Left lung (tissue), 10 donors: ENCODE data around the gene CTSK. TPM values are rescaled to one million over a fixed set of nuclear protein-coding genes. Genes with fewer than 3 reads are reported as not detected.
"Not testable (repeated sequence)": the region's sequence is repeated elsewhere in the genome, so short reads cannot be mapped to it uniquely, and the experiment has no call there.

Source experiments
- ATAC-seq: fragments of 200-7000 bp; cut with Tn5 transposase; one replicate; pipeline ENCODE4 v1.9.1; 2020; ENCODE audit warnings: moderate library complexity
- DNase-seq, 4 donors: peaks; one replicate each; pipeline ENCODE4 v3.0.0-alpha.2; 2013 to 2020
- H3K27ac ChIP-seq, 2 donors: fragments of 200-600 bp; sonication (generic) in 1 of 2; one replicate each; pipeline versions ENCODE4 v1.5.0 to v1.8.0; 2020 to 2021
- H3K27me3 ChIP-seq, 2 donors: fragments of 200-600 bp; sonication (generic) in 1 of 2; one replicate each; pipeline versions ENCODE4 v1.5.0 to v1.8.0; 2020 to 2021
- H3K36me3 ChIP-seq, 2 donors: fragments of 200-600 bp; sonication (generic) in 1 of 2; one replicate each; pipeline versions ENCODE4 v1.5.0 to v1.8.0; 2020 to 2021
- H3K4me1 ChIP-seq, 2 donors: fragments of 200-600 bp; one replicate each; pipeline ENCODE4 v1.8.0; 2021
- H3K4me3 ChIP-seq, 2 donors: fragments of 200-600 bp; sonication (generic) in 1 of 2; one replicate each; pipeline versions ENCODE4 v1.5.0 to v1.8.0; 2020 to 2021; ENCODE audit warnings: mild to moderate bottlenecking in 1 of 2
- H3K9me3 ChIP-seq, 2 donors: fragments of 200-600 bp; sonication (generic) in 1 of 2; one replicate each; pipeline versions ENCODE4 v1.5.0 to v1.8.0; 2020 to 2021
- intact Hi-C, 2 donors: fragments of 100-400 bp; cut with DNase I; formaldehyde crosslinking; loops; one replicate each; pipeline versions ENCODE4 v1.11.2 to v1.14.2; 2022
- polyA plus RNA-seq, 6 donors: library from polyadenylated mRNA; unstranded; fragments of 120-200 nt; gene quantifications; one replicate each; pipeline ENCODE4 v1.2.1, GENCODE V29; 2013; ENCODE audit not compliant: insufficient read length in 6 of 6
- total RNA-seq, 2 donors: library from RNA; stranded (reverse); fragmentation: NEBNext Ultra II Directional; extraction: Animal tissue kit (Norgen Biotek cat#: 25700); gene quantifications; one replicate each; pipeline ENCODE4 v1.2.1, GENCODE V29; 2021
- TF ChIP-seq, protein P1 (sequence below), 2 donors: fragments of 200-600 bp; sonication (generic) in 1 of 2; IDR thresholded peaks; one replicate each; pipeline versions ENCODE4 v1.5.0 to v1.8.0; 2021; ENCODE audit warnings: antibody characterized with exemption in 2 of 2
- donor health status: DM: no; HTN: yes; CAD: no.
- donor health status: DM: no; HTN: no; CAD: no.

CTSK gene
- total and polyA plus RNA-seq, 8 donors, result 19.9 to 54.5 (median 36.0) TPM

DNA sequence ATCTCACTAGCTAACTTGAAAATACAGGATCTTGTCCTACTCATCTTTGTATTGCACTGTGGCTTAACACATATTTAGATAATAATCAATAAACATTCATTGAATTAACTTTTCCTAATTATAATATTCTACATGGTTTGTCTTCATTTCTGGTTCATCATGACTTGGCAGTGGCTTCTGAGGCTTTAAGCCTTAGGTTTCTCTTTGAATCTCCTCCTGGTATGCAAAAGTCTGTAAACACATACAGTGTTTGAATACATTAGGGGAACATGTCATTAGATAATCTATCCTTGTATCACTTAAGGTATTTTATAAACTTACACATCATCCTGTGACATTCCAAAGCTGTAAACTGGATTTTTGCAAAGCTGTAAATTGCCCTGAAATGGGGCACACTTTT, 20.6 kb downstream of the CTSK start:
- no peaks in the 10 kb centered on the region for H3K27me3 ChIP-seq
- TF ChIP-seq, protein P1, sequence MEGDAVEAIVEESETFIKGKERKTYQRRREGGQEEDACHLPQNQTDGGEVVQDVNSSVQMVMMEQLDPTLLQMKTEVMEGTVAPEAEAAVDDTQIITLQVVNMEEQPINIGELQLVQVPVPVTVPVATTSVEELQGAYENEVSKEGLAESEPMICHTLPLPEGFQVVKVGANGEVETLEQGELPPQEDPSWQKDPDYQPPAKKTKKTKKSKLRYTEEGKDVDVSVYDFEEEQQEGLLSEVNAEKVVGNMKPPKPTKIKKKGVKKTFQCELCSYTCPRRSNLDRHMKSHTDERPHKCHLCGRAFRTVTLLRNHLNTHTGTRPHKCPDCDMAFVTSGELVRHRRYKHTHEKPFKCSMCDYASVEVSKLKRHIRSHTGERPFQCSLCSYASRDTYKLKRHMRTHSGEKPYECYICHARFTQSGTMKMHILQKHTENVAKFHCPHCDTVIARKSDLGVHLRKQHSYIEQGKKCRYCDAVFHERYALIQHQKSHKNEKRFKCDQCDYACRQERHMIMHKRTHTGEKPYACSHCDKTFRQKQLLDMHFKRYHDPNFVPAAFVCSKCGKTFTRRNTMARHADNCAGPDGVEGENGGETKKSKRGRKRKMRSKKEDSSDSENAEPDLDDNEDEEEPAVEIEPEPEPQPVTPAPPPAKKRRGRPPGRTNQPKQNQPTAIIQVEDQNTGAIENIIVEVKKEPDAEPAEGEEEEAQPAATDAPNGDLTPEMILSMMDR (IDR thresholded peaks at IDR 0.05), result no peak
- no peak overlapping the region for H3K27ac ChIP-seq
- H3K4me3 ChIP-seq, result no peak overlapping the region
- DNase-seq (no peak), ATAC-seq (no peak)
- no peaks in the 10 kb centered on the region for H3K36me3 ChIP-seq
- intact Hi-C loops, result no loop called here
- no peaks in the 10 kb centered on the region for H3K9me3 ChIP-seq
- peaks cover 0 to 54% of the 10 kb centered on the region in 2 donors for H3K4me1 ChIP-seq

DNA sequence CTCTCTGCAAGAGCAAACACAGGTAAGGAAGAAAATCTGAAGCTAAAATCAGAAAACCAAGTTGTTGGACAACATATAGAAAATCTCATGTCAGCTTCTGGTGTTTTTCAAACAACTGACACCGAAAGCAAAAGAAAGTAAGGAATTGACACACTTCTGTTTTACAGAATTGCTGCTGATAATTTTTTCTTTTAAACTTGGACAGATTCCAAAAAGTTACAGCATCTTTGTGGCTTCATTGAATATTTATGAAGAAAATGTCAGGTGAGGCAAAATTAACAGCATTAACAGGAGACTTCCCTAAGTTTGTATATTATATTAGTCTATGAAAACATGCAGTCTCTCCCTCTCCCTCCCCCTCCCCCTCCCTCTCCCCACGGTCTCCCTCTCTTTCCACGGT, 27.6 kb downstream of the CTSK start:
- H3K27me3 ChIP-seq, result no peaks in the 10 kb centered on the region
- no peaks in the 10 kb centered on the region for H3K36me3 ChIP-seq
- no peak for DNase-seq
- intact Hi-C loops, result no loop called here
- no peak for ATAC-seq
- H3K4me3 ChIP-seq, result no peak overlapping the region
- no peak overlapping the region for H3K27ac ChIP-seq
- TF ChIP-seq, protein P1 (IDR thresholded peaks at IDR 0.05), result no peak
- H3K9me3 ChIP-seq, result no peaks in the 10 kb centered on the region
- peaks cover 0 to 33% of the 10 kb centered on the region in 2 donors for H3K4me1 ChIP-seq

DNA sequence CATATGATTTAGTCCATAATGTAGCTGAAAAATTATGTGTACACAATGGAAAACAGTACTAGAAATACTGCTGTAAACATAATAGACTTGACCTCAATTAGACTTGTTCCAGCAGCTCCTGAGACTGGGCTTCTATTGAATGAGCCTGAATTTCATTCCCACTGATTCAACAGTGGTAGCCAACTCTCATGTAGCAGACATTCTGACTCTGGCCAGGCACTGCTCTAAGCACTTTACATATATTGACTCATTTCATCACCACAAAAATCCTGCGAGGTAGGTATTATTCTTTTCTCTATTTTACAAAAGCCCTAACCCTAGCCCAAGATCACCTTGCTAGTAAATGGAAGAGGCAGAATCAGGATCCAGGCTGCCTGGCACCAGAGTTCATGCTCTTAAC, 29.7 kb downstream of the CTSK start:
- peak; percentile 31 for ATAC-seq

DNA sequence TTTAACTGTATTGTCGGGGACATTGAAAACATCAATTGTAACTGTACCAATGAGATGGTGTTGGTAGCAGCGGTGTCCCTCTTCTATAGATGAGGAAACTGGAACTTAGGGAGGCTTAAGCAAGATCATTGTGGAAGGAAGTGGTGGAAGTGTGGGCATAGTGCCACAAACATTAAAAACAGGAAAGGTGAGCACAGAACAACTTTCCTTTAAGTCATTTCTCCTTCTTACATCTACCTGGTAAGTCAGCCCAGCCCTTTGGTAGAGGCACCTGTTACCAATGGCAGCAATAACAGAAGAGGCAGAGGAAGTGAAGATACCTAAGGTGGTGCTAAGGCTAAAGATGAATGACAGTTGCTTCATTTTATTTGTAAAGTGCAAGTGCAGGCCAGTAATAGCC, 30.5 kb downstream of the CTSK start:
- no peaks in the 10 kb centered on the region for H3K9me3 ChIP-seq
- H3K4me1 ChIP-seq, result peaks cover 0 to 36% of the 10 kb centered on the region in 2 donors
- H3K27me3 ChIP-seq, result no peaks in the 10 kb centered on the region
- peak overlapping the region in 1 of 2 donors; percentile 38 for H3K27ac ChIP-seq
- ATAC-seq (no peak), DNase-seq (no peak)
- H3K36me3 ChIP-seq, result no peaks in the 10 kb centered on the region
- no peak overlapping the region for H3K4me3 ChIP-seq
- intact Hi-C loops, result no loop called here
- TF ChIP-seq, protein P1 (IDR thresholded peaks at IDR 0.05), result no peak

More for the DNA sequence above, 29.7 kb downstream of the CTSK start:
- Histone ChIP-seq H3K4me1 (peaks cover 0 to 36% of the 10 kb centered on the region in 2 donors), H3K27ac (no peak overlapping the region), H3K4me3 (no peak overlapping the region), H3K36me3 (no peaks in the 10 kb centered on the region), H3K27me3 (no peaks in the 10 kb centered on the region), H3K9me3 (no peaks in the 10 kb centered on the region)
- TF ChIP-seq, protein P1 (IDR thresholded peaks at IDR 0.05), result no peak
- DNase-seq, result no peak
- intact Hi-C loops, result no loop called here

DNA sequence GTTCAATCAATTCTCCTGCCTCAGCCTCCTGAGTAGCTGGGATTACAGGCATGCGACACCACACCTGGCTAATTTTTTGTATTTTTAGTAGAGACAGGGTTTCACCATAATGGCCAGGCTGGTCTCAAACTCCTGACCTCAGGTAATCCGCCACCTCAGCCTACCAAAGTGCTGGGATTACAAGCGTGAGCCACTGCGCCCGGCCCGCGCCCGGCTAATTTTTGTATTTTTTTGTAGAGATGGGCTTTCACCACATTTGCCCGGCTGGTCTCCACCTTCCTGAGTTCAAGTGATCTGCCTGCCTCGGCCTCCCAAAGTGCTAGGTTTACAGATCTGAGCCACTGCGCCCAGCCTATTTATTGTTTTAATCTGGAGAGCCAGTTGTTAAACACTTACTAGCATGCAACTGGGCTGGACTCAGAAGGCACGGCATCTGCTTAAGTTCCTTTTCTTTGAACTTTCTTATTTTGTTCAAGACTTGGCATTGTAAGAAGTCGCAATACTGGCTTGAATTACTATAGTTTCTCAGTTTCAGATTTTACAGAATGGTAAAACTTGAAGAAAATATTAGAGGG, 32.0 kb downstream of the CTSK start:
- DNase-seq, H3K27me3 ChIP-seq, H3K27ac ChIP-seq, H3K4me3 ChIP-seq, H3K9me3 ChIP-seq, ATAC-seq, H3K36me3 ChIP-seq, intact Hi-C loops: not testable (repeated sequence)
- H3K4me1 ChIP-seq, result peaks cover 0 to 49% of the 10 kb centered on the region in 2 donors

DNA sequence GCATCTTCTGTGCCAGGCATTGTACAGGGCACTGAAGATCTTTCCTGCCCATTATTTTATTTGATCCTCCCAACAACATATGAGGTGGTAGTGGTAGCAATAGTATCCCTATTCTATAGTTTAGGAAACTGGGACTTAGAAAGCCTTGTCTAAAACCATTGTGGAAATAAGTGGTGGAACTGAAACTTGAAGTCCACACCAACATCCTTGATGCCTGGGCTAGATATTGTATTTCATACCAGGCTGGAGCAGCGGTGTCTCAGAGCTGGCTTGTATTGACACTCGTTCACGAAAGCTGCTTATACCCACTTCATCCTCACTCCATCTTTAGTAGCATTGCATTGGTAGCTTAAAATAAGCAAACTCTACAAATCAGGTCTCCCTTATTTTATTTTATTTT, 32.8 kb downstream of the CTSK start:
- intact Hi-C loops, result no loop called here
- TF ChIP-seq, protein P1 (IDR thresholded peaks at IDR 0.05), result no peak
- Histone ChIP-seq H3K9me3 (no peaks in the 10 kb centered on the region), H3K36me3 (no peaks in the 10 kb centered on the region), H3K27ac (no peak overlapping the region), H3K4me1 (peaks cover 0 to 49% of the 10 kb centered on the region in 2 donors), H3K27me3 (no peaks in the 10 kb centered on the region), H3K4me3 (no peak overlapping the region)
- DNase-seq (no peak), ATAC-seq (no peak)
